ENCODE measurements around the gene FMNL3.
"Not testable (repeated sequence)": the region's sequence is repeated elsewhere in the genome, so short reads cannot be mapped to it uniquely, and the experiment has no call there.

The FMNL3 gene

GRCh38 chr12:49707128-49707811 is at the start of gene FMNL3:
TSS of gene FMNL3 (minus strand) at chr12:49707405. CDS start at chr12:49707180, 225 bp downstream.
- no peak within 1 kb of the TSS for H3K27ac ChIP-seq
- DNase-seq (ENCODE audit: low read depth, low spot score), result peak; percentile 62

GRCh38 chr12:49750996-49751393 is 43.8 kb upstream of the FMNL3 start:
- H3K27ac ChIP-seq, result peak overlapping the region; percentile 94

GRCh38 chr12:49750027-49750995 is 43.1 kb upstream of the FMNL3 start:
- H3K27ac ChIP-seq, result peak overlapping the region; percentile 94
- DNase-seq (ENCODE audit: low read depth, low spot score), result peak; percentile 66

More at GRCh38 chr12:49750996-49751393, 43.8 kb upstream of the FMNL3 start:
- no peak for DNase-seq (ENCODE audit: low read depth, low spot score)

GRCh38 chr12:49748800-49749199 is 41.6 kb upstream of the FMNL3 start:
- no peak for DNase-seq (ENCODE audit: low read depth, low spot score)
- H3K27ac ChIP-seq, result peak overlapping the region; percentile 94

GRCh38 chr12:49748306-49748705 is 41.1 kb upstream of the FMNL3 start:
- H3K27ac ChIP-seq, result peak overlapping the region; percentile 94
- DNase-seq (ENCODE audit: low read depth, low spot score), result no peak

- no peak overlapping the region for H3K27ac ChIP-seq
- DNase-seq (ENCODE audit: low read depth, low spot score), result no peak
Measured at GRCh38 chr12:49744363-49744885, 37.2 kb upstream of the FMNL3 start.

GRCh38 chr12:49741882-49742620 is 34.8 kb upstream of the FMNL3 start:
- H3K27ac ChIP-seq, result peak overlapping the region; percentile 97
- DNase-seq (ENCODE audit: low read depth, low spot score), result peak; percentile 77

- H3K27ac ChIP-seq, result peak within 1 kb of the TSS; percentile 97
- peak; percentile 100 for DNase-seq (ENCODE audit: low read depth, low spot score)
Measured at GRCh38 chr12:49740930-49741881, 34.0 kb upstream of the FMNL3 start, which contains the start of gene TMBIM6. TSS of gene TMBIM6 (plus strand) at chr12:49741557. CDS start at chr12:49752494, 10,937 bp downstream.

GRCh38 chr12:49740277-49740676 is 33.1 kb upstream of the FMNL3 start:
- DNase-seq (ENCODE audit: low read depth, low spot score), result not testable (repeated sequence)

GRCh38 chr12:49738721-49739120 is 31.5 kb upstream of the FMNL3 start:
- peak overlapping the region; percentile 65 for H3K27ac ChIP-seq
- DNase-seq (ENCODE audit: low read depth, low spot score), result not testable (repeated sequence)

More at GRCh38 chr12:49740277-49740676, 33.1 kb upstream of the FMNL3 start:
- H3K27ac ChIP-seq, result not testable (repeated sequence)

GRCh38 chr12:49734900-49735299 is 27.7 kb upstream of the FMNL3 start:
- not testable (repeated sequence) for H3K27ac ChIP-seq; DNase-seq (ENCODE audit: low read depth, low spot score)

- no peak for DNase-seq (ENCODE audit: low read depth, low spot score)
- no peak overlapping the region for H3K27ac ChIP-seq
Measured at GRCh38 chr12:49733219-49734017, 26.2 kb upstream of the FMNL3 start.

GRCh38 chr12:49730568-49731101 is 23.4 kb upstream of the FMNL3 start:
- H3K27ac ChIP-seq, result no peak overlapping the region
- DNase-seq (ENCODE audit: low read depth, low spot score), result peak; percentile 20

- H3K27ac ChIP-seq, result no peak overlapping the region
- DNase-seq (ENCODE audit: low read depth, low spot score), result no peak
Measured at GRCh38 chr12:49730050-49730449, 22.8 kb upstream of the FMNL3 start.

GRCh38 chr12:49728446-49728845 is 21.2 kb upstream of the FMNL3 start:
- no peak overlapping the region for H3K27ac ChIP-seq
- no peak for DNase-seq (ENCODE audit: low read depth, low spot score)

GRCh38 chr12:49721355-49721754 is 14.2 kb upstream of the FMNL3 start:
- H3K27ac ChIP-seq; DNase-seq (ENCODE audit: low read depth, low spot score): not testable (repeated sequence)

GRCh38 chr12:49720214-49720613 is 13.0 kb upstream of the FMNL3 start:
- DNase-seq (ENCODE audit: low read depth, low spot score), result no peak
- H3K27ac ChIP-seq, result no peak overlapping the region

GRCh38 chr12:49717800-49718199 is 10.6 kb upstream of the FMNL3 start:
- DNase-seq (ENCODE audit: low read depth, low spot score), result not testable (repeated sequence)

More at GRCh38 chr12:49717800-49718199, 10.6 kb upstream of the FMNL3 start:
- not testable (repeated sequence) for H3K27ac ChIP-seq
